SH-SY5Y (cell line): ENCODE data around the gene CWC22.

Source experiments
- GATA2 ChIP-seq: IDR thresholded peaks from 2 replicates; pipeline ENCODE4 v1.6.1; 2011; ENCODE audit warnings: mild to moderate bottlenecking, low read depth, low read length
- GATA3 ChIP-seq: IDR thresholded peaks from 2 replicates; pipeline ENCODE4 v1.6.1; 2011; ENCODE audit warnings: low read depth, mild to moderate bottlenecking, low read length, moderate library complexity

GRCh38 chr2:180016937-180017336 is 9.8 kb upstream of the CWC22 start:
- TF ChIP-seq GATA3 (no peak), GATA2 (no peak)
